HepG2 (cell line): ENCODE measurements around the gene HKDC1. TPM values are rescaled to one million over a fixed set of nuclear protein-coding genes. Genes with fewer than 3 reads are reported as not detected.

ENCODE experiments used
- CBFB ChIP-seq: sonication (generic); formaldehyde crosslinking; IDR thresholded peaks from 2 replicates; pipeline ENCODE4 v1.4.0; 2020; ENCODE audit warnings: missing genetic modification reagents
- E2F1 ChIP-seq: sonication (generic); formaldehyde crosslinking; IDR thresholded peaks from 2 replicates; pipeline ENCODE4 v1.5.0; 2020; ENCODE audit warnings: missing genetic modification reagents
- FOXM1 ChIP-seq: sonication (generic); formaldehyde crosslinking; IDR thresholded peaks from 2 replicates; pipeline ENCODE4 v1.5.0; 2020; ENCODE audit warnings: missing genetic modification reagents
- GTF2F1 ChIP-seq: fragments of 150-350 bp; IDR thresholded peaks from 2 replicates; pipeline ENCODE4 v1.6.1; 2014; ENCODE audit warnings: low read length
- HBP1 ChIP-seq: IDR thresholded peaks from 2 replicates; pipeline ENCODE4 v1.6.1; 2016; ENCODE audit warnings: low read depth, control low read depth
- HDAC6 ChIP-seq: fragments of 200-600 bp; sonication (generic); IDR thresholded peaks from 2 replicates; pipeline ENCODE4 v1.7.0; 2017; ENCODE audit warnings: mild to moderate bottlenecking, antibody characterized with exemption, low read length, low read depth
- HNRNPUL1 ChIP-seq: fragments of 200-400 bp; formaldehyde crosslinking; IDR thresholded peaks from 2 replicates; pipeline ENCODE4 v1.6.1; 2017; ENCODE audit warnings: low read depth, mild to moderate bottlenecking, low read length, moderate library complexity
- MBNL3 ChIP-seq: fragments of 250-450 bp; sonication (Bioruptor Pico); conservative IDR thresholded peaks from 2 replicates; pipeline ENCODE4 v1.8.0; 2022; ENCODE audit warnings: mild to moderate bottlenecking, inconsistent platforms
- MXD1 ChIP-seq: sonication (generic); formaldehyde crosslinking; IDR thresholded peaks from 2 replicates; pipeline ENCODE4 v1.4.0; 2020; ENCODE audit warnings: mild to moderate bottlenecking, missing genetic modification reagents
- NFYB ChIP-seq: sonication (generic); formaldehyde crosslinking; IDR thresholded peaks from 2 replicates; pipeline ENCODE4 v1.4.0; 2020; ENCODE audit warnings: missing genetic modification reagents
- PAF1 ChIP-seq: IDR thresholded peaks from 2 replicates; pipeline ENCODE4 v1.6.1; 2016; ENCODE audit warnings: missing genetic modification reagents, missing compliant biosample characterization
- SP4 ChIP-seq: sonication (generic); formaldehyde crosslinking; IDR thresholded peaks from 2 replicates; pipeline ENCODE4 v1.8.1; 2023; ENCODE audit warnings: mild to moderate bottlenecking, missing genetic modification reagents
- SRSF9 ChIP-seq: fragments of 200-400 bp; formaldehyde crosslinking; IDR thresholded peaks from 2 replicates; pipeline ENCODE4 v1.6.1; 2018; ENCODE audit warnings: borderline replicate concordance, mild to moderate bottlenecking, low read depth, low read length; ENCODE audit not compliant: insufficient read depth, poor library complexity, severe bottlenecking
- ZNF205 ChIP-seq: IDR thresholded peaks from 2 replicates; pipeline ENCODE4 v1.6.1; 2018; ENCODE audit warnings: missing biosample characterization, missing genetic modification reagents
- ZNF281 ChIP-seq: sonication (generic); formaldehyde crosslinking; IDR thresholded peaks from 2 replicates; pipeline ENCODE4 v1.4.0; 2020; ENCODE audit warnings: missing genetic modification reagents, borderline replicate concordance
- ZNF512 ChIP-seq: sonication (generic); formaldehyde crosslinking; IDR thresholded peaks from 2 replicates; pipeline ENCODE4 v1.4.0; 2020; ENCODE audit warnings: mild to moderate bottlenecking, missing genetic modification reagents
- ZNF570 ChIP-seq: sonication (generic); formaldehyde crosslinking; IDR thresholded peaks from 2 replicates; pipeline ENCODE4 v1.4.0; 2020; ENCODE audit warnings: mild to moderate bottlenecking, missing genetic modification reagents, borderline replicate concordance
- ZNF737 ChIP-seq: sonication (generic); formaldehyde crosslinking; IDR thresholded peaks from 2 replicates; pipeline ENCODE4 v1.5.0; 2020; ENCODE audit warnings: missing genetic modification reagents, mild to moderate bottlenecking, borderline replicate concordance
- ZNF766 ChIP-seq: sonication (generic); formaldehyde crosslinking; IDR thresholded peaks from 2 replicates; pipeline ENCODE4 v1.5.0; 2020; ENCODE audit warnings: missing genetic modification reagents, borderline replicate concordance
- ZNF788 ChIP-seq: sonication (generic); formaldehyde crosslinking; IDR thresholded peaks from 2 replicates; pipeline ENCODE4 v1.5.0; 2020; ENCODE audit warnings: mild to moderate bottlenecking, missing genetic modification reagents, borderline replicate concordance
- polyA plus RNA-seq, 8 experiments: library from polyadenylated mRNA; depleted of rRNA in 3 of 8; stranded (reverse) in 7 of 8; unstranded in 1 of 8; fragments of >200 nt; fragmentation: Illumina TruSeq in 4 of 8; extraction: Trizol in 4 of 8; gene quantifications; 2 replicates each; pipeline versions ENCODE4 v1.2.1 to v1.2.3, GENCODE V29; 2011 to 2016; ENCODE audit warnings: low read depth in 4 of 8, missing spikeins in 1 of 8, mixed read lengths in 1 of 8; ENCODE audit not compliant: insufficient read depth in 1 of 8
- total RNA-seq, 5 experiments: library from RNA; depleted of rRNA; stranded (reverse); fragments of >200 nt; fragmentation: Illumina TruSeq; extraction: Trizol; gene quantifications; 2 replicates each; pipeline ENCODE4 v1.2.3, GENCODE V29; 2016; ENCODE audit warnings: low read depth in 1 of 5

HKDC1 gene
- total and polyA plus RNA-seq, 2 of the 13 experiments (the other 11 are each of a cell fraction or from before 2014, with no cell fraction given) = 8.1 to 12.4 TPM

GRCh38 chr10:69179743-69180524 lies 40.2 kb upstream of the HKDC1 start, which contains the start of gene SUPV3L1 (continued):
- no peak for TF ChIP-seq E2F1 (CRISPR knock-in tag)
- TF ChIP-seq PAF1 (CRISPR knock-in tag) = no peak
- TF ChIP-seq MXD1 = no peak; the same call in 1 of the 2 replicates
- no peak for TF ChIP-seq MBNL3 (CRISPR knock-in tag)
- no peak for TF ChIP-seq FOXM1
- TF ChIP-seq ZNF788 = peak; percentile 89
- TF ChIP-seq HDAC6 = peak; percentile 93; the same call in 1 of the 2 replicates
- no peak for TF ChIP-seq ZNF512
- TF ChIP-seq HNRNPUL1 = no peak
- no peak for TF ChIP-seq CBFB
- no peak for TF ChIP-seq ZNF766 (CRISPR knock-in tag)
- TF ChIP-seq ZNF281 (CRISPR knock-in tag) = no peak
- no peak for TF ChIP-seq SRSF9
- TF ChIP-seq GTF2F1 = peak; percentile 86; the same call in 1 of the 2 replicates
- 0 out of 2 replicates have a peak, but pooled peaks have one; percentile 55 for TF ChIP-seq SP4 (CRISPR knock-in tag)
- TF ChIP-seq ZNF205 (CRISPR knock-in tag) = no peak; the same call in 1 of the 2 replicates
- no peak for TF ChIP-seq ZNF737
- peak; percentile 88 for TF ChIP-seq HBP1 (CRISPR knock-in tag)
- 0 out of 2 replicates have a peak, but pooled peaks have one; percentile 44 for TF ChIP-seq ZNF570 (CRISPR knock-in tag)
- no peak for TF ChIP-seq NFYB (CRISPR knock-in tag)
